PFSK-1 (cell line): Measurements from ENCODE around the gene ITGA7.

ENCODE experiments used
- FOXP2 ChIP-seq: optimal IDR thresholded peaks from 2 replicates; pipeline ENCODE3; 2011; ENCODE audit warnings: borderline replicate concordance, control low read depth, inconsistent platforms; ENCODE audit not compliant: insufficient read depth; ENCODE audit errors: extremely low read length, extremely low read depth
- POLR2AphosphoS5 ChIP-seq: IDR thresholded peaks from 2 replicates; pipeline ENCODE4 v1.6.1; 2012; ENCODE audit warnings: low read depth, mild to moderate bottlenecking, control low read depth, low read length, moderate library complexity
- REST ChIP-seq, 2 experiments: IDR thresholded peaks; 2 replicates each; pipeline versions ENCODE4 v1.6.1 to v1.8.0; 2011 to 2012; ENCODE audit warnings: low read depth in 2 of 2, low read length in 2 of 2, control low read depth in 1 of 2, inconsistent platforms in 1 of 2, mild to moderate bottlenecking in 1 of 2, moderate library complexity in 1 of 2; ENCODE audit not compliant: insufficient read depth in 1 of 2
- SIN3A ChIP-seq: IDR thresholded peaks from 2 replicates; pipeline ENCODE4 v1.6.1; 2012; ENCODE audit warnings: mild to moderate bottlenecking, low read length, moderate library complexity, borderline replicate concordance; ENCODE audit not compliant: insufficient read depth
- TAF1 ChIP-seq: IDR thresholded peaks from 2 replicates; pipeline ENCODE4 v1.6.1; 2012; ENCODE audit warnings: low read length, control low read depth, borderline replicate concordance; ENCODE audit not compliant: insufficient read depth

GRCh38 chr12:55687746-55688145 lies 20.0 kb downstream of the ITGA7 start:
- TF ChIP-seq SIN3A (no peak), REST (IDR thresholded peaks at IDR 0.05; ENCODE audit: insufficient read depth in 1 of 2, low read depth in 2 of 2, low read length in 2 of 2) (no peak), POLR2AphosphoS5 (no peak), TAF1 (no peak), FOXP2 (no peak)
